Stimulated activated CD8-positive, alpha-beta memory T cell treated with anti-CD3 and anti-CD28 coated beads, Interleukin-7, amount 100 ng/mL, for 1 hour (primary cell): ENCODE measurements around the gene RNF135.
A peak's percentile ranks its signal among the peaks of the same experiment; 100 is the strongest.
"Not testable (repeated sequence)": the region's sequence is repeated elsewhere in the genome, so short reads cannot be mapped to it uniquely, and the experiment has no call there.

ENCODE experiments used
- DNase-seq, 2 donors: peaks; one replicate each; pipeline ENCODE4 v3.0.0-alpha.2; 2020; ENCODE audit warnings: low read depth in 2 of 2

The RNF135 gene

DNA sequence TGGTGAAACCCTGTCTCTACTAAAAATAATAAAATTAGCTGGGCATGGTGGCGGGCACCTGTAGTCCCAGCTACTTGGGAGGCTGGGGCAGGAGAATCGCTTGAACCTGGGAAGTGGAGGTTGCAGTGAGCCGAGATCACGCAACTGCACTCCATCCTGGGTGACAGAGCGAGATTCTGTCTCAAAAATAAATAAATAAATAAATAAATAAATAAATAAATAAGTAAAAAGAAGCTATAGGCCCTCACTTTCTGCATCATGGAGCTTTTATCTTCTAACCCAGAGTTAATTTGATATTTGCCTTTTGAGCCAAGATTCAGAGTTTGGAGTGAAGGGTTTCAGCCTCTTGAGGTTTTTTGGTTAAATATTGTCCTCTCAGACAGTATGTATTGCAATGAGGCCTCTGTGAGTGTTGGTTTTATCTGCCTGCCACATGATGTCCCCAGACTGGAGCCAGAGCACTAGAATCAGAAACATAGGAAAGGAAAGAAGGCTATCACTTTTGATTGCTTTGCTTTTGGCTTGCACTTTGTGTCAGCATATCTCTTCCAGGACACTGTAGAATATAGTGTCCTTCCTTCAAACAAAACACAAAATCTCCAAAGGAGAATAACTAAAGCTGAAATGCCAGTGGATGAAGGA, 32.5 kb downstream of the RNF135 start:
- no peak for DNase-seq

GRCh38 chr17:31004160-31004559, 33.3 kb downstream of the RNF135 start:
- no peak for DNase-seq

DNA sequence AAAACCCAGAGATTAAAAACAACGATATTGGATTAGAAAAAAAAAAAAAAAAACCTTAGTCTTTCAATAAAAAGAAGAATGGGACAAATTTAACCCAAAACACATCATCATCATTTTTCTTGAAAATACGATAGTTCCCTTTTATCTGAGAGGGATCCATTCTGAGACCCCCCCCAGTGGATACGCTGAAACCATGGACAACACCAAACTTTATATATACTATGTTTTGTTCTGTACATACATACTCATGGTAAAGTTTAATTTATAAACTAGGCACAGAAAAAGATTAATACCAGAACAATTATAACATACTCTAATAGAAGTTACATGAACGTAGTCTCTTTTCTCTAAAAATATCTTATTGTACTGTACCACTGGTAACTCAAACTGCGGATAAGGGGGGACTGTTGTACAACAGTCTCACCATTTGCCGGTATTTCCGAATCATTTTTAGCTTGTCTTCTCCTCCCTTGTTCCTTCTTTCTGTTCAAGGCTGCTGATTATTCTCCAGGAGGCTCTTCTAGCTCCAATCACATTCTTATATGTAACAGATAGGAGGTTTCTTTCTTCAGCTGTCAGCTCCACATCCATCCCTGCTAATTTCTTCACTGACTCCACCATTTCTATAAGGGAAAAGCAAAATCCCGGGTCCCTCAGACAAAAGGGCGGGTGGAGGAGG, 37.0 kb downstream of the RNF135 start:
- no peak for DNase-seq

DNA sequence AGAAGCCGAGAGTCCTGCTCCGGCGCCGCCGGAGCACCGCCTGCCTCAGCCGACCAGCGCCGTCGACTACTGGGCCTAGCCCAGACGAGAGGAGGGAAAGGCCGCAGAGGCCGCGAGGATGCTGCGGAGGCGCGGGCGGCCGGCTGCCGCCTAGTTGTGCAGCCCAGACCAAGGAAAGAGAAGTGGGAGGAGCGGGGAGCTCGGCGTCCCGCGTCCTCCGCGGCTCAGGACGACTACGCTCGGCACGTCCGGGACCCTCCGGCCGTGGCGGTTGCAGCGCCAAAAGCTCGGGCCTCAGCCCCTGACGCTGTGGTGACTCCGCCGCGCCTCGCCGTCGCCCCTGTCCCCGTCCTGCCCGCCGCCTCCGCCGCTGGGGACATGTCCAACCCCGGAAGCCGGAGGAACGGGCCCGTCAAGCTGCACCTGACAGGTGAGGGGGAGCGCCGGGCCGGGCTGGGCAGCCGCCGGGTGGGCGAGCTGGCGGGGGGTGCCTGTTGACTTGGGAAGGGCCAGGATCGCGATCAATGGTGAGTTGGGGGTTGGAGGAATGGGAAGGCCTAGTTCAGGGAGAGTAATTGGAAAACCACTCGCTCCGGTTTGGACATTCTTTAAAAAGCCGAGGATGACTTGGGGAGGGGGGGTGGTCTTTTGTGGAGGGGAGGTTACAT, 37.7 kb downstream of the RNF135 start:
- peak in 1 of 2 donors; percentile 23 for DNase-seq

DNA sequence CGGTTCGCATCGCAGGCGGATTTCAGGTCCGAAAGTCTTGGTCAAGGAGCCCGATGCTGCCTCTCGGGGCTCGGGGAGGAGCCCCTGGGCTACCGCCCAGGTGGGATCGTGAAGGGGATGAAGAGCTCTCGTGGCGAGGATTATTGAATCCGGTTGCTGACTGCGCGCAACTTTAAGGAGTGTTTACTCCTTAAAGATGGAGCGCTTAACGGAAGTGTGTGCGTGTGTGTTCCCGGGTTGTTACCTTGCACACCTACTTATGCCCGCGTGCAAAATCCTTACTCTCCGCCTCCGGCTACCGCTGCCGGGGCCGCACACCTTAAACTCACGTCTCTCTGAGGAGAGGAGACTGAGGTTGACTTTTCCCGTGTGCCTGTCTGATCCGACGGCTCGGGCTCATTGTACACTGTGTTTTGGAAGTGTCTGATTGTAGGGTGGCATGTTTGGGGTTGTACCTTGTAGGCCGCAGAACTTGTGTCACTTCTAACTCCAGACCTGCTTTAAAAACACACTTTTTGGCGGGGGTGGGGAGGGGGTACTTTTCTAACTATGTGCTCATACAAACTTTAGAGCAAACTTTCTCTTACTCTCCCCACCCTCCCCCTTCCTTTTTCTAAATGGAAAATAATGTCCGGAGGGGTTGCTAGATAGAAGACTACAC, 38.3 kb downstream of the RNF135 start:
- not testable (repeated sequence) for DNase-seq

DNA sequence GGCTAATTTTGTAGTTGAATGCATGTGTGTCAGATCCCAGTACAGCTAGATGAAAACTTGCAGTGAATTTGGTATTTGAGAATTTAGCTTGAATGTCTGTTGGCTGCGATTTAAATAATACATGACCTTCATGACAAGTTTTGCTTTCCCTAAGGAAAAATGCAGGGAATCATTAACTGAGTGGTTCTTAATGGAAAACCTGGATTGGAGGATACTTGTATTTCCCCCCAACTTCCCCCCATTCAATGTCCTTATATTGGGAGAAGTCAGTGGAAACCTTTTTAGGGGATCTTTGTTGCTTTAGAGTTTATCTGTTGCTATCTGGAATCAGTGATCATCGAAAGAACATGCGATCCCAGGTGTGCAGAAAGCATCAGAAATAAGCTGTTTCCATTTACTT, 39.2 kb downstream of the RNF135 start:
- DNase-seq: not testable (repeated sequence)

DNA sequence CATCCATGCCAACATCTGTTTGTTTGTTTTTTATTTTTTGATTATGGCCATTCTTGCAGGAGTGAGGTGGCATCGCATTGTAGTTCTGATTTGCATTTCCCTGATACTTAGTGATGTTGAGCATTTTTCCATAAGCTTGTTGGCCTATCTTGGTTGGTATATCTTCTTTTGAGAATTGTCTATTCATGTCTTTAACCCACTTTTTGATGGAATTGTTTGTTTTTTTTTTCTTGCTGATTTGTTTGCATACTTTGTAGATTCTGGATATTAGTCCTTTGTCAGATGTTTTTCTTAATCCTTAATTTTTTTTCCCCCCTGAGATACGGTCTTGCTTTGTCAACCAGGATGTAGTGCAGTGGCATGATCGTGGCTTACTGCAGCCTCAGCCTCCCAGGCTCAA, 43.0 kb downstream of the RNF135 start:
- no peak for DNase-seq

DNA sequence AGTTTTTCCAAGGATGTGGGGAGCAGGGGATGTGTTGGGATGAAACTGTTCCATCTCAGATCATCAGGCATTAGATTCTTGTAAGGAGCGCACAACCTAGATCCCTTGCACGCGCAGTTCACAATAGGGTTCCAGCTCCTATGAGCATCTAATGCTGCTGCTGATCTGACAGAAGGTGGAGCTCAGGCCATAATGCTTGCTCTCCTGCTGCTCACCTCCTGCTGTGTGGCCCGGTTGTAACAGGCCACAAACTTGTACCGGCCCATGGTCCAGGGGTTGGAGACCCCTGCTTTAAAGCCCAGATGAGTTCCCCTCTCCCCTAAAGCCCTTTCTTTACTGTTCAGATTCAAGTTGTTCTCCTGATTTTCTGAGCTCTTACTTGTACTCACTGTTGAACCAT, 44.8 kb downstream of the RNF135 start:
- DNase-seq: no peak

DNA sequence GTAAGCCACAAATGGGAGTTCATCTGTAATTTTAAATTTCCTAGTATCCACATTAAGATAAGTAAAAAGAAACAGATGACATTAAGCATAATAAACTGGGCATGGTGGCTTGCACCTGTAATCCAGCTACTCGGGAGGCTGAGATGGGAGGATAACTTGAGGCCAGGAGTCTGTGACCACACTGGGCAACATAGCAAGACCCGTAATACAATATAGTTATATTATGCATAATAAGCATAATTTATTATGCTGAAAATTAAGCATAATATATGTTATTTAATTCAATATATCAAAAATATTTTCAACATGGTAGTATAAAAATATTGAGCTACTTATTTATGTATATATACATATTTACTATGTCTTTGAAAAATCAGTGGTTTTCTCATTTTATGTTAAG, 48.2 kb downstream of the RNF135 start:
- DNase-seq: no peak

- DNase-seq: not testable (repeated sequence)
Measured at GRCh38 chr17:31023171-31023570, 52.3 kb downstream of the RNF135 start.

DNA sequence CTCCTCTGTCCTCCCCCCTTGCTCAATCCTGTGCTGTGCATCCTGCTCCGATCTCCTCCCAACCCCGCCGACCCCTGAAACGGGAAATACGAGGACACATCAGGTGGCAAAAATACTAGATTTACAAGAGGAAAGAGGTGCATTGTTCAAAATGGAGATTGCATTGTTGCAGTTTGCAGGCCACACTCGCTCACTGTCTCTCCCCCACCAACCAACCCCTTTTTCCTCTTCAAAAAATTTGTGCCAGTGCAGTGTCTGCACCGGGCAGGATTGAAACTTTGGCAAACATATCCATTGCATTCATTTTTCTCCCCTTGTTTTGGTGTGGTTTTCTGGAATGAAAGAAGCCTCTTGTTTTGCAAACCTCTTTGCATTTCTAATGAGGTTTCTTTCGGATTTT, 61.0 kb downstream of the RNF135 start:
- DNase-seq: no peak

GRCh38 chr17:31035611-31036010, 64.8 kb downstream of the RNF135 start:
- not testable (repeated sequence) for DNase-seq

- DNase-seq: not testable (repeated sequence)
Measured at GRCh38 chr17:31040837-31041236, 70.0 kb downstream of the RNF135 start.

DNA sequence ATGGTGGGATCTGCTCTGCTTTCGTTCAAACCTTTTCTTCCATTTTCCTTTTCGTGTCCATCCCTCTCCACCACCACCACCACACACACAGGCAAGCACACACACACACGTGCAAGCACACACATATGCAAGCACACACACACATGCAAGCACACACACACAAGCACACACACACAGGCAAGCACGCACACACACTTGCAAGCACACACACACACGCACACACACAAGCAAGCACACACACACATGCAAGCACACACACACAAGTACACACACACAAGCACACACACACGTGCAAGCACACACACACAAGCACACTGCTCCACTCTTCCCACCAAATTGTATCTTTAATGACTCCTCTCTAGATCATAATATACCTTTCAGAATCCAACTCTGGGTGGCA, 71.5 kb downstream of the RNF135 start:
- DNase-seq: not testable (repeated sequence)

- DNase-seq: not testable (repeated sequence)
Measured at GRCh38 chr17:31046856-31047425, 76.1 kb downstream of the RNF135 start.

- no peak for DNase-seq
Measured at GRCh38 chr17:31048142-31048541, 77.3 kb downstream of the RNF135 start.

- no peak for DNase-seq
Measured at GRCh38 chr17:31048780-31049179, 77.9 kb downstream of the RNF135 start.
